ENCODE measurements around the gene PIGS.

The PIGS gene

DNA sequence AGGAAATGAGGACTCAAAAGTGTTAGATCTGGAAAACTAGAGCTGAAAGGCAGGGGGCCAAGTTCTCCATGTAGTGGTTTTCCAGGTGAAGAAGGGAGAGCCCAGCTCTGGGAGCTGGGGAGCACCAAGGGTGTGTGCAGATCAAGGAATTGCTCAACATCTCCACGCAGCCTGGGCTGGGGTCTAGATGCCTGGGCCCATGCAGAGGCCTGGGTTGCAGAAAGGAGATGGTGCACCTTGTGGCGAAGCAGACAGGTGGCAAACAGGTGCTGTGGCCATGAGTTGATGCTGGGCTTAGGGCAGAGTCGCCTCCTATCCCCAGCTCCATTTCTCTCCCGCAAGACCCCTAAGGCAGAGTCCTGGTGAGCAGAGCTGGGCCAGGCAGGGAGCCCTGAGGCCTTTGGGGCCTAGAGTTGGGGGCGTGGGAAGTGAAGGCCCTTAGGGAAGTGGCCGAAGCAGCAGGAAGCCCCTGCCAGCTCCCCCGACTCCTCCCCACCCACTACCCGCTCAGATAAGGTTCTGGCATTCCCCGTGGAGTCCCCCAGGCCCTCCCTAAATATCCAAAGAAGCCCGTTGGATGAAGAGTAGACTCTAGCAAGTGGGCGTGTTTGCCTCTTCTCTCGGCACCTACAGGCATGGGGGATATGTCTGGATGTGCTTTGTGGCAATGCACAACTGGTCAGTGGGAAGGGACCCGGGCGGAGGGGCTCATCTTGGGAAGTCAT is 64.4 kb downstream of the PIGS start:
- DNase-seq = no peak
- H3K36me3 ChIP-seq (ENCODE audit: control insufficient read depth in 1 of 2, insufficient read depth in 2 of 2, low read depth in 1 of 2, low read length in 2 of 2) = no peaks in the 10 kb centered on the region
- H2AK5ac ChIP-seq (ENCODE audit: low read length, severe bottlenecking) = no peak overlapping the region
- no peak overlapping the region for H2BK15ac ChIP-seq (ENCODE audit: low read depth, poor library complexity, severe bottlenecking)
- H4K91ac ChIP-seq (ENCODE audit: low read length) = no peak overlapping the region
- no peak overlapping the region for H4K8ac ChIP-seq (ENCODE audit: low read length)
- no peak overlapping the region for H3K4ac ChIP-seq (ENCODE audit: low read depth in 1 of 2, low read length in 2 of 2)
- H2BK5ac ChIP-seq (ENCODE audit: low read depth, low read length, poor library complexity, severe bottlenecking) = no peak overlapping the region
- no peak overlapping the region for H3K4me3 ChIP-seq (ENCODE audit: insufficient read depth in 1 of 2, low read depth in 1 of 2, low read length in 2 of 2)
- no peak overlapping the region for H3K18ac ChIP-seq (ENCODE audit: low read depth in 1 of 2, low read length in 2 of 2)
- no peaks in the 10 kb centered on the region for H3K79me1 ChIP-seq (replicated peaks; ENCODE audit: low read length, poor library complexity, severe bottlenecking)
- peaks cover 4% of the 10 kb centered on the region for H3K4me1 ChIP-seq (ENCODE audit: control insufficient read depth, insufficient read depth, low read depth, low read length)
- 81% methylated on average over 9 of the region's 14 CpGs for WGBS
- no peak overlapping the region for H3K14ac ChIP-seq (ENCODE audit: low read length in 2 of 2)
- H3K23ac ChIP-seq (ENCODE audit: low read length in 2 of 2) = peak overlapping the region in 1 of 2 experiments; percentile 84
- H3K9ac ChIP-seq (ENCODE audit: low read length) = no peak overlapping the region
- H2AFZ ChIP-seq (ENCODE audit: low read depth, low read length) = no peak overlapping the region
- H2BK120ac ChIP-seq (ENCODE audit: low read depth, low read length) = no peak overlapping the region
- H3K9me3 ChIP-seq (ENCODE audit: control insufficient read depth, low read length) = no peaks in the 10 kb centered on the region
- no peak overlapping the region for H2BK12ac ChIP-seq (ENCODE audit: low read length in 2 of 2)
- no peak overlapping the region for H3K27ac ChIP-seq (ENCODE audit: low read length, poor library complexity, severe bottlenecking)
- no peak overlapping the region for H3K4me2 ChIP-seq (ENCODE audit: low read length, poor library complexity, severe bottlenecking)
- H3K27me3 ChIP-seq (ENCODE audit: control insufficient read depth in 1 of 2, insufficient read depth in 1 of 2, low read length in 2 of 2) = peaks cover 72 to 76% of the 10 kb centered on the region in 2 experiments

DNA sequence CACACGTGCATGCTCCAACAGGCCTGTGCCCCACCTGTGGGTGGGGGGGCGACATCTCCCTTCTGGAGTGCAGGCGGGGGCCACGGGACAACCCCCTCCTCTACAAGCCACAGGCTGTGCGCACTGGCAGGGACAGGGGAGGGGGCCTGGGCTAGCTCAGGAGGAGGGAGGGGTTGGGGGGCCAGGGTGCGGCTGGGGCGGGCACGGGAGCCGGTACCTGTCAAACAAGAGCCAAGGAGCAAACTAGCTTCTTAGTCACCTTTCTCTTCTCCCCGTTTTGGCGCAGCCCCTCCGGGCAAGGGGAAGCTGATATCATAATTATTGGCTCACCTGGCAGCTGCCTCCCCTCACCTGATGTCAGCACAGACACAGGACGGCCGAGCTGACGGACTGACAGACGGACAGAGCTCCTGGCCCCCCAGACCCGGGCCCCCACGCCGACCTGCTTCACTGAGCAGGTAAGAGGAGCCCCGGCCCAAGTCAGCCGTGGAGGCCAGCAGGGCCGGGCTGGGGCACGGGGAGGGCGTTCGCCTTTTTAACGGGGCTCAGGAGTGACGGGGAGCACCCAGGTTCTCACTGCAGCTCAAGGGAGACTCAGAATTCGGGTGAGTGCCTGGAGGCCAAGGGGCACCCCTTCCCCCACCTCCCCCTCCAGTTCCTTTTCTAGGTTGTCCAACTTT is 65.2 kb downstream of the PIGS start, which contains the start of gene FOXN1:
FOXN1 (plus strand) TSS at position 363 of the 680 bp plus-strand sequence. CDS start 17,622 bp downstream, outside the sequence.
- H3K27me3 ChIP-seq (ENCODE audit: control insufficient read depth in 1 of 2, insufficient read depth in 1 of 2, low read length in 2 of 2) = peaks cover 68 to 72% of the 10 kb centered on the region in 2 experiments
- H3K4ac ChIP-seq (ENCODE audit: low read depth in 1 of 2, low read length in 2 of 2) = no peak within 1 kb of the TSS
- no peak within 1 kb of the TSS for H3K18ac ChIP-seq (ENCODE audit: low read depth in 1 of 2, low read length in 2 of 2)
- H3K36me3 ChIP-seq (ENCODE audit: control insufficient read depth in 1 of 2, insufficient read depth in 2 of 2, low read depth in 1 of 2, low read length in 2 of 2) = no peaks in the 10 kb centered on the region
- 88% methylated on average over 23 of the region's 28 CpGs for WGBS
- H3K4me2 ChIP-seq (ENCODE audit: low read length, poor library complexity, severe bottlenecking) = no peak within 1 kb of the TSS
- H3K79me1 ChIP-seq (replicated peaks; ENCODE audit: low read length, poor library complexity, severe bottlenecking) = no peaks in the 10 kb centered on the region
- no peaks in the 10 kb centered on the region for H3K9me3 ChIP-seq (ENCODE audit: control insufficient read depth, low read length)
- H3K9ac ChIP-seq (ENCODE audit: low read length) = no peak within 1 kb of the TSS
- H4K91ac ChIP-seq (ENCODE audit: low read length) = no peak within 1 kb of the TSS
- no peak for DNase-seq
- H2BK15ac ChIP-seq (ENCODE audit: low read depth, poor library complexity, severe bottlenecking) = no peak within 1 kb of the TSS
- no peak within 1 kb of the TSS for H3K27ac ChIP-seq (ENCODE audit: low read length, poor library complexity, severe bottlenecking)
- H2AFZ ChIP-seq (ENCODE audit: low read depth, low read length) = no peak within 1 kb of the TSS
- peaks cover 4% of the 10 kb centered on the region for H3K4me1 ChIP-seq (ENCODE audit: control insufficient read depth, insufficient read depth, low read depth, low read length)
- no peak within 1 kb of the TSS for H2BK12ac ChIP-seq (ENCODE audit: low read length in 2 of 2)
- H2BK5ac ChIP-seq (ENCODE audit: low read depth, low read length, poor library complexity, severe bottlenecking) = no peak within 1 kb of the TSS
- H4K8ac ChIP-seq (ENCODE audit: low read length) = no peak within 1 kb of the TSS
- peak within 1 kb of the TSS in 1 of 2 experiments; percentile 84 for H3K23ac ChIP-seq (ENCODE audit: low read length in 2 of 2)
- no peak within 1 kb of the TSS for H2AK5ac ChIP-seq (ENCODE audit: low read length, severe bottlenecking)
- H2BK120ac ChIP-seq (ENCODE audit: low read depth, low read length) = no peak within 1 kb of the TSS
- no peak within 1 kb of the TSS for H3K4me3 ChIP-seq (ENCODE audit: insufficient read depth in 1 of 2, low read depth in 1 of 2, low read length in 2 of 2)
- peak within 1 kb of the TSS in 1 of 2 experiments; percentile 68 for H3K14ac ChIP-seq (ENCODE audit: low read length in 2 of 2)

GRCh38 chr17:28503420-28503819 is 67.9 kb downstream of the PIGS start:
- Histone ChIP-seq H3K18ac (ENCODE audit: low read depth in 1 of 2, low read length in 2 of 2) (no peak overlapping the region), H3K27ac (ENCODE audit: low read length, poor library complexity, severe bottlenecking) (no peak overlapping the region), H2BK120ac (ENCODE audit: low read depth, low read length) (no peak overlapping the region), H3K9ac (ENCODE audit: low read length) (no peak overlapping the region), H3K36me3 (ENCODE audit: control insufficient read depth in 1 of 2, insufficient read depth in 2 of 2, low read depth in 1 of 2, low read length in 2 of 2) (no peaks in the 10 kb centered on the region), H3K4me2 (ENCODE audit: low read length, poor library complexity, severe bottlenecking) (no peak overlapping the region), H2BK15ac (ENCODE audit: low read depth, poor library complexity, severe bottlenecking) (no peak overlapping the region), H2AK5ac (ENCODE audit: low read length, severe bottlenecking) (no peak overlapping the region), H3K27me3 (ENCODE audit: control insufficient read depth in 1 of 2, insufficient read depth in 1 of 2, low read length in 2 of 2) (peaks cover 70% of the 10 kb centered on the region in 2 experiments), H4K8ac (ENCODE audit: low read length) (no peak overlapping the region), H3K4me1 (ENCODE audit: control insufficient read depth, insufficient read depth, low read depth, low read length) (peaks cover 3% of the 10 kb centered on the region), H2BK5ac (ENCODE audit: low read depth, low read length, poor library complexity, severe bottlenecking) (no peak overlapping the region), H2BK12ac (ENCODE audit: low read length in 2 of 2) (no peak overlapping the region), H3K23ac (ENCODE audit: low read length in 2 of 2) (no peak overlapping the region), H3K4ac (ENCODE audit: low read depth in 1 of 2, low read length in 2 of 2) (no peak overlapping the region), H4K91ac (ENCODE audit: low read length) (no peak overlapping the region), H3K79me1 (replicated peaks; ENCODE audit: low read length, poor library complexity, severe bottlenecking) (no peaks in the 10 kb centered on the region), H3K14ac (ENCODE audit: low read length in 2 of 2) (no peak overlapping the region), H3K9me3 (ENCODE audit: control insufficient read depth, low read length) (no peaks in the 10 kb centered on the region), H2AFZ (ENCODE audit: low read depth, low read length) (no peak overlapping the region), H3K4me3 (ENCODE audit: insufficient read depth in 1 of 2, low read depth in 1 of 2, low read length in 2 of 2) (no peak overlapping the region)
- no peak for DNase-seq
- WGBS = 56% methylated on average over 3 of the region's 3 CpGs

Data from mesenchymal stem cell (in vitro differentiated cells and primary cell).